NCI-H2081 (cell line): Measurements from ENCODE around the gene BEST1.

Source experiments
- DNase-seq, 2 experiments: peaks; one replicate each; lab custom pipeline; 2025; lab: John Stamatoyannopoulos, UW

BEST1 gene

DNA sequence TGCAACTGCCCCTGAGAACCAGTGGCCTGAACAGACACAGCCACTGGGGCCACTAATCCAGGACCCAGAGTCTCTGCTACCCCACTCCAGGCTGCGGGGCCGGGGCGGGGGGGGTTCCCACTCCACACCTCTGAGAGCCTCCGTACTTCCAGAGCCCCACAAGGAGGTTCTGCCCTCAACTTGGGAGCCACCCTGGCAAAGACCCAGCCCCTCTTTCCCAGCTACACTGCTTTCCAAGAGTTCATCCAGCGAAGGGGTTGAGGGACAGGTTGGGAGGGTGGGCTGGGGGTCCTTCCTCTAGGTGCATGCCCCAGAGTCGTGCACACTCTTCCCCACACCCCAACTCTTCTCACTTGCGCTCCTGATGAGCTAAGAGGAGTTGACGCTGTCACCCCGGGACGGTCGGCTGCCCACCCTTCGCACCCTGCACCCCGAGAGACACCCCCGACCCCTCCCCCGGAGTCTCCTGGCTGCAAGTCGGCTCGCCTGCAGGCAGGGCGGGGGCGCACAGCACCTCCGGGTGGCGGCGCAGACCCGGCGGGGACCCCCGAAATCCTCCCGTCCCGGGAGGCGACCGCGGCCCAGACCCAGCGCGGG lies 33.3 kb upstream of the BEST1 start:
- DNase-seq, result no peak

DNA sequence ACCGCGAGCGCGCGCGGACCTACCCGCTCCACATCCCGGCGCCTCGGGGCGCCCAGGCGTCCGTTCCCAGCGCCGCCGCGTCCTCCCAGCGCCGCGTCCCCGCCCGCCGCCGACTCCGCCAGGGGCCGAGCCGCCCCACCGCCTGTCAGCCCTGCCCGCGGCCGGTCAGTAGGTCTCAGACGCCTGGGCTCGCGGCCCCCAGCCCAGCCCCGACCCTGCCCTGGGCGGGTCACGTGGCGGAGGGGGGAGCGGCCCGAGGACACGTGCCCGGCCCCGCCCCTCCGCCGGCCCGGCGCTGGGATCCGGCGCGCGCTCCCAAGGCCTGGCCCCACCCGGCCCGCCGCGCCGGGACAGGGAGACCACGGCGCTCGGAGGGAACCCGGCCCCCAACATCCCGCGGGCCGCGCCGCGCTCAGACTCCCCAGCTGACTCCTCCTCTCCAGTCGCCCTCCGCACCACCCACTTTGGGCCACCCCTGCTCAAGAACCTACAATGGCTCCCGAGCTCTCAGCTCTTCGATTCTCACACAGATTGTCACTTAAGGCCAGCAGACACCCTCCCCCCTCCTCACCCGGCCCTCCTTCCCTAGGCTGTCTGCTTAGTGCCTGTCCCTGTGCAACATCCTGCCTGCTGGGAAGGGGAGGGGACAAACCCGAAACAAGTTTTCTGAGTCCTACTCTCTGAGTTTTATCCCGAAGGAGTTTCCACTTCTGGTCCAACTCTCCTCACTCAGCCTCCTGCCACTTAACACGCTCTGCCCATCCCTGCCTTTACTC lies 32.6 kb upstream of the BEST1 start, which contains the start of gene RAB3IL1:
Gene RAB3IL1 (minus strand): TSS at position 233 of the 776 bp plus-strand sequence. CDS start 199 bp downstream, at position 34.
- DNase-seq, result no peak

DNA sequence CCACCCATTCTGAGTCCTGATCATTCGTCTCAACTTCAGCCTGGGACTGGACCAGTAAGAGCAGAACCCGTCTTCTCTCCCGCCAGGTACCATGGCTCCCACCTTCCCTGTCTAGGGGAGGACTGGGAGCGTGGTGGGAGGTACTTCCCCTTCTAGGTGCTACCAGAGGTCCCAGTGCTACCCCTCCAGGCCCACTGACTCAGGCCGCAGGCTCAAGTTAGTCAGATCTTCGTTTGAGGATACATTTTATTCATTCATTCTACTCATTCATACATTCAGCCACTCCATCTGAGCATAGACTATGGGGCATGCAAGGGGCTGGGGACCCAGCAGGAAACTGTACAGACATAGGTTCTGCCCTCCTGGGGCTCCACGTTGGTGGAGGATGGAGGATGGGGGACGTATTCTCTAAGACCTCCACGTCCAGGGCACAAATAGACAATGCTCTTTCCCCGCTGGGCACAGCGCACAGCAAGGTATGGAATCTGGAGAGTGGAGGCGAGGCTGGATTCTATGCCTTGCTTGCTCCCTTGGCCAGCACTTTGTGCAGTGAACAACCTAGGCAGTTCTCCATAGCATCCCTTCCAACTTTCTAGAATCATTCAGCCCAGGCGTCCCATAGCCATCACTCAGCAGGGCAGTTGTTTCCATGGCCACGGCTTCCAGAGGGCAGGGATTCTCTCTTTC lies 31.8 kb upstream of the BEST1 start:
- no peak for DNase-seq

DNA sequence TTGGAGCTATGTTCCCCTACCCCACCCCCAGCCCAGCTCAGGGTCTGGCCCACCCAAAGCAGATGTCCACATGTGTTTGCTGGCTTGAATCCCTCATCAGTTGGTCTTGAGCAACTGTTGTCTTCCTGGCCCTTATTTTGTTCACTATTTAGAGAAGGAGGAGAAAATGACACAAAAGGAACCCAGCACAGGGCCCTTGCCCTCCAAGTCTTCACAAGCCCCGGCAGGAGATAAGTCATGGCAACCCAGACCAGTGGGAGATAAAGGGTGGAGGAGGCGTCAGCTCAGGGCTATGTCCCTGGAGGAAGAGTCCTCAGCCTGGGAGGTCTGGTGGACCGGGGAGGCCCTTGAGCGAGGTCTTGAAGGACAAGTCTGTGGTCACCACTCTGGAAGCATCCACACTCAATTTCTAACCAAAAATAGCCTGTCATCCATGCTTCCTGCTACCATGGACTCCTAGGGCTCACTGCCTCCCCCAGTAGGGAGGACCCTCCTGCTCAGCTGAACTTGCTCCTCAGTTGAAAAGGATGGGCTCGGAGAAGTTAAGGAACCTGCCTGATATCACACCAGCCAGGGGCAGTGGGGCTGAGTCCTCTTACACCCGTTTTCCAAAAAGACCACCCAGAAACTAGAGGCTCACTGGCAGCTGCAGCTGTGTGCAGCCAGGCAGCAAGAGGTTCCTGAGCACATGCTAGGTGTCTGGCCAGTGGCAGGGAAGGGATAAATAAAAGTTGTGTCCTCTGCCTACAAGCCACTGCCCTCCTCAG lies 31.0 kb upstream of the BEST1 start:
- DNase-seq, result no peak

DNA sequence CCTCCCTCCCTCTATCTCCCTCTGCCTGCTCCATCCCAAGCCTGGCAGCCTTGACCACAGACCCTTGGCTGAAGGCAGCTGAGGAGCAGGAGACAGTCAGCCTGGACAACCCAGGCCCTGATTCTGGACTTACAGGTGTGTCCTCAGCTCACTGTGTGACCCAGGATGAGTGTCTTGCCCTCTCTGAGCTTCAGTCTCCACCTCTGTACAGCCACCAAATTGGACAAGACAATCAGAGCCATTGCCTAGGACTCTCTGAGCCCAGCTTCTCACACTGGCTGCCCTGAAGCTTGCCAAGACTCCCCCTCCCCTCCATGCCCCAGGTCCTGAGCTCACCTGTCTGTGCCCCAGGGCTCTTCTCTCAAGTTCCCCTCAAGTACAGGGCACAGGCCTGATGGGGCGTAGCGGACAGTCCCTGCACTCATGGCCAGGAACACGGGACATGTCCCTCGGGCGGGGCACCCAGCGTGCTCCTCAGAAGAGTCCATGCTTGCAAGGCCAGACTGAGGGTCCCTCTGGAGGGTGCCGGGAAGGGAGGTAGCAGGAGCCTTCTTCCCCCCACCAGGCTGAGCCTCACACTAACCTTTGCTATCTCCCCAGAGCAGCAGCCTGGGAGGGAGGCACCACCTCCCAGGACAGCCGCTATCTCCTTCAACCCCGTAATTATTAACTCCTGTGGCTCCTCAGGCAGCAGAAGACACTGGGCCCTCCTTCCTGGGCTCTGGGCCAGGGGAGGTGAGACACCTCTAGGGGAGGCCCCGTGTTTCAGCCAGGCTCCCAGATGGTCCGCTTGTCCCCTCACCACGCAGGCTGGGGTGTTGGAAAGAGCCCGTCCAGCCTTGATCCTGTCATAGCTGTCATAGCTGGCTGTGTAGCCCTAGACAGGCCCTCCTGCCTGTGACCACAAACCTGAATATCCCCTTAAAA lies 30.2 kb upstream of the BEST1 start:
- DNase-seq, result no peak

DNA sequence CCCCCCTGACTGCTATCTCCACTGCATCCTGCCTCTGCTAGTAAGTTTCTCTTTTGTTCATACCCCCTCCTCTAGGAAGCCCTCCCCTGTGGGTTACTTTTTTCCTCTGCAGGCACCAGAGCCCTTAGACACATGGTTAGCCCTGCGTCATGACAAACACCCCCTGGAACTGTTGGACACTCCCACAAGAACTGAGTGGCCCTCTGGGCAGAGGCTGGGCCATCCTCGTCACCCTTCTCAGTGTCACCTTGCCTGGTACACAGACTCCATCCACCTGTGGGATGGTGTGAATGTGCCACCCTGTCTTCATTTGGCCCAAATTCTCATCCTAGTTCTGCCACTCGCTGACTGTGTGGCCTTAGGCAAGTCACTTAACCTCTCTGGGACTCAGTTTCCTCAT lies 28.7 kb upstream of the BEST1 start:
- DNase-seq, result no peak

DNA sequence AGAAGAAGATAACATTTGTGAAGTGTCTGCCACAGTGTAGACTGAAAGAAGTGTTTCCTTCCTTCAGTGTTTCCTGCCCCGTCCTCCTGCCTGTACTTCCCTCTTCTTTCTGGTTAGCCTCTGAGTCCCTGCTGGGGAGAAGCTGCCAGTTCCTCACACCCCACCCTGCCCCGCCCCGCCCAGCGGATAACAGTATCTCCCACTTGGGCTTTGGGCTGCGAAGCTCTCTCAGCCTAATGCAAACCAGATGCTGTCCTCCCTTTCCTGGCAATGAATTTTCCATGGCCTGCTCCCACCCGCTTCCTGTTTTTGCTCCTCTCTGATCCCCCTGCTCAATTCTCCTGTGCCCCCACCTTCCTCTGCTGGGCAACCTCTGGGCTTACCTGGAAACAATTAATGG lies 27.6 kb upstream of the BEST1 start:
- no peak for DNase-seq

DNA sequence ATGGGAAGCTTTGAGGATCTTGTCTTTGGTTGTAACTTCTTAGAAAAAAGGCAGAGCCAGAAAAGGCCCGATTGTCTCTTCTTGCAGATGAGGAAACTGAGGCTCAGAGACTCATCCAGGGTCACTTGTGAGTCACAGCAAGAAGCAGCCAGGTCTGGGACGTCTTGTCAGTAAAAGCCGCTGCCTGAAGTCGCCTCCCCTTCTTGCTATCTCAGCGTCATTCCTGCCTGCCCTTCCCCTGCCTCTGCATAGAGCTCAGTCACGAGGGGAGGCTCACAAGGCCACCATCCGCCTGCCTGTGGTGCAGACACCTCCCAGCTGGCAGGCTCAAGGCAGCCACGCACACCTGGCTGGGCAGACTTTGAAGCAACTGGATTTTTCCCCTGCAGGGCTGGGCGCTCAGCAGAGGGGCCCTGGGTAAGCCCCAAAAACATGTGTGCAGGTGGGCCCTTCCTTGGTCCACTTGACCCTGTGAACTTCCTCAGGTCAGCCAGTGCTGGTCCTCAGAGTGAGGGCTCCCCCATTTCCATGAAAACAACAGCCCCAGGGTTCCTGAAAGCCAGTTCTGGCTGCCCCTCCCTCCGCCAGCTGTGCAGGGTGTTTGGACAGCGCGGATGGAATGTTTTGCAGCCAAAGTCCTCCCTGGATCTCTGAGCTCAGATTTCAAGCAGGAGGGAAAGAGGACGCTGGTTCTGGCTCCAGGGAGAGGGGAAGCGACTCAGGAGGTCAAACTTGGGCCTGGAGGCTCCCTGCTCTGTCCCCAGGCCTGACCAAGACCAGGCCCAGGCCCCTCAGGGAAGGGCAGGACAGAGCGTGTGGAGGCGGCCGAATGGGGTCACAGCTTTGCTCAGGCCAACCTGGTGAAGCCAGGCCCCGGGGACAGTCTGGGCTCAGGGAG lies 26.7 kb upstream of the BEST1 start:
- no peak for DNase-seq

DNA sequence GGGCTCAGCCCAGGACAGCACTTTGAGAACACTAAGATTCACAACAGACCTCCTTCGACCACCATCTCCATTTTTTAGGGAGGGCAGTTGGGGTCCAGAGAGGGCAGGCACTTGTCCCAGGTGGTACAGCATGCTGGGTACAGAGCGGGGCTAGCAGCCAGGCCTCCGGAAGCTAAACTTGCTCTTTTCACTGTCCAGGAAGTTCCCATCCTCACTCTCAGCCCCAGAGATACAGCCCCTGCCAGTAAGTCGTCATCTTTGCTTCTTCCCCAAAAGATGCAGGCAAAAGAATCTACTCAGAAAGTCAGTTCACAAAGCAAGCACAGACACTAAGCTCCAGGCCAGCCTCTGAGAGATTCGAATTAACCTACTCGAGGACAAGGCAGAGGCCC lies 26.1 kb upstream of the BEST1 start:
- no peak for DNase-seq

DNA sequence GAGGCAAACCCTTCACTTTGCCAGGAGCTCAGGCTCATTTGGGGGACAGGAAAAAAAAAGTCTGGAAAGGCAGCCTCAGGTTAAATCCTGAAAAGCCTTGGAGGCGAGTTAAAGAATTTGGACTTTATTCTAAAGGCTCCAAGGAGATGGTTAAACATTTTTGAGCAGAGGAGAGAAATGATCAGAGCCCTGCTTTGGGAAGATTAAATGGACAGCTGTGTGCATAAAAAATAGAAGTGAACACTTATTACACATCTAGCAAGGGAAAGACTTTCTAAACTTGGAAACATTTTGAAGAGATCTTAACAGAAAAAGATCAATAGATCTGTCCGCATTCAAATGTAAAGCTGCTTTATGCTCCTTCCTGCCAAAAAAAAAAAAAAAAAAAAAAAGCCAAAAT lies 24.4 kb upstream of the BEST1 start:
- DNase-seq, result no peak

DNA sequence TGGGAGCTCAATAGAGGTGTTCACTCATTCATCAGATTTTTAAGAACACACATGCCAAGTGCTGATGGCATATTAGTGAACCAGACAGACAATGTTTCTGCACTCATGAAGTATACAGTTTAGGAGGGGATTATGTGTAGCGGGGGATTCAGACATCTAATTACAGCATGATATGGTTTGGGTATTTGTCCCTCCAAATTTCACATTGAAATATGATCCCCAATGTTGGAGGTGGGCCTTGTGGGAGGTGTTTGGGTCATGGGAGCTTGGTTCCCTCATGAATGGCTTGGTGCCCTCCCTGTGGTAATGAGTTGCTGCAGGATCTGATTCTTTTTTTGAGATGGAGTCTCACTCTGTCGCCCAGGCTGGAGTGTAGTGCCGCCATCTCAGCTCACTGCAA lies 23.9 kb upstream of the BEST1 start:
- DNase-seq, result no peak

DNA sequence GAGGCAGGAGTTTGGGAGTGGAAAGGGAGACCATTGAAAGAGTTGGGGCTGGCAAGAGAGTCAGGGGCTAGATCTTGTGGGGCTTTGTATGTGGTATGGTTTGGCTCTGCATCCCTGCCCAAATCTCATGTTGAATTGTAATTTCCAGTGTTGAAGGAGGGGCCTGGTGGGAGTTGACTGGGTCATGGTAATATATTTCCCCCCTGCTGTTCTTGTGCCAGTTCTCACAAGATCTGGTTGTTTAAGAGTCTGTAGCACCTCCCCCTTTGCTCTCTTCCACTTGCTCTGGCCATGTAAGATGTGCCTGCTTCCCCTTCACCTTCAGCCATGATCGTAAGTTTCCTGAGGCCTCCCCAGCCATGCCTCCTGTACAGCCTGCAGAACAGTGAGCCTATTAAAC lies 22.6 kb upstream of the BEST1 start:
- DNase-seq, result no peak

DNA sequence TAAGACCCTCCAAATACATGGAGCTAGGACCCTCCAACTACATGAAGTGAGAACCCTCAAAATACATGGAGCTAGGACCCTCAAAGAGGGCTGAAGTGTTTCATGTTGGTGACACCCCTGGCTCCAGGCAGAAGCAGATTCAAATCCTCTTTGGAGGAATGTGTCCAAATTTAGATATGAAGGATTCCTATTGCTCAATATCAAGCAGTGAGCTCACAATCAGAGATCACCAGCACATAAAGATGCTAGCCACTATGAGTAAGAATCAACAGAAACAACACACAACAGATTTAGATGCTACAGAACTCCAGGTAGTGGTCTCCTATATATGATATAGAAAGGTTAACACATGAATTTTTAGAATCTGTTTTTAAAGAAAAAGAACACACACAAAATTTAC lies 21.5 kb upstream of the BEST1 start:
- DNase-seq, result no peak

DNA sequence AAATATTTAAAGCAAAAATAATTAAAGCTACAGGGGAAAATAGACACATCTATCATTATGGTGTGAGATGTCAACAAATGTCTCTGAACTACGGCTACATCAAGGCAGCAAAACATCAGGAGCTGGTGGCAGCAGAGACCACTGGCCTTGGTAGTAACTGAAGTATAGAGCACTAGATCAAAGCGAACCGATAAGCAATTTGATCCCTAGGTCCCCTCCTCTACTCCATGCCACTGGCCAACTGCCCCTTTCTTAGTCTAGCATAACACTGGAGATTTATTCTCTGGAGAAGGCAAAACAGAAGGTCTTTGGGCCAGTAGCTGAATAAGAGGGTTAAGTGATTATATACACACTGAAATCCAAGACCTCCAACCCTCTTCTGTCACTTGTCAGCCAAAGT lies 19.2 kb upstream of the BEST1 start:
- no peak for DNase-seq

DNA sequence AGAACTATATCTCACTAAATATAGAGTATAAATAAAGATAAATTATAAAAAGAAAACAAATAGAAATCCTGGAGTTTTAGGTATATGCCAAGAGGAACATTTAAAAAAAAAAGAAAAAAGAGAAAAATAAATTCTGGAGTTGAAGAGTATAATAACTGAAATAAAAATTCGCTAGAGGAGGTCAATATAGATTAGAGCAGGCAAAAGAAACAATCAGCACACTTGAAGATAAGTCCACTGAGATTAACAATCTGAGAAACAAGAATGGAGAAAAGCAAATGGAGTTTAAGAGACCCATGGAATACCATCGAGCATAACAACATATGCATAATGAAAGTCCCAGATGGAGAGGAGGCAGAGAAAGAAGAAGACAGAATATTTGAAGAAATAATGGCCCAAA lies 14.3 kb upstream of the BEST1 start:
- no peak for DNase-seq

DNA sequence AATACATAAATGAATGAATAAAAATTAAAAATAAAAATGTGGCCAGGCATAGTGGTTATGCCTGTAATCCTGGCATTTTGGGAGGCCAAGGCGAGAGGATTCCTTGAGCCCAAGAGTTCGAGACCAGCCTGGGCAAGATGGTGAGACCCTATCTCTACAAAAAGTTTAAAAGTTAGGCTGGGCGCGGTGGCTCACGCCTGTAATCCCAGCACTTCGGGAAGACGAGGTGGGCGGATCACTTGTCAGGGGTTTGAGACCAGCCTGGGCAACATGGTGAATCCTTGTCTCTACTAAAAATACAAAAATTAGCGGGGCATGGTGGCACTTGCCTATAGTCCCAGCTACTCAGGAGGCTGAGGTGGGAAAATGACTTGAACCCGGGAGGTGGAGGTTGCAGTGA lies 9.7 kb upstream of the BEST1 start:
- DNase-seq, result no peak

DNA sequence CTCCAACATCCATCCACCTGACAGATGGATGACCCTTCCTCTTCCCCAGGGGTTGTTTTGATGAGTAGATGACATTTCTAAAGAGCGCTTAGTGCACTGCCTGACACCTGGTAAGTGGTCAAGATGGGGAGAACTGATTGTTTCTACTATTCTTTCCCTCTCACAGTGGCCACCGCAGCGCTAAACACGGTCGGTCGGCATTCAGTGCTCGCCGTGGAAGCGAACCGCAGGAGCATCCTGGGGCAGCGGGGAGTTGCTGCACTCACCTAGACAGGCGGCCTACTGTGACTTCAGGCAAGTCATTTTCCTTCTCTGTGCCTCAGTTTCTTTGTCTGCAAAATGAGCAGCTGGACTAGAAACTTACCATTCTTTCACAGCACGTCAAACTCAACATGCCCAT lies 5.0 kb upstream of the BEST1 start:
- no peak for DNase-seq

DNA sequence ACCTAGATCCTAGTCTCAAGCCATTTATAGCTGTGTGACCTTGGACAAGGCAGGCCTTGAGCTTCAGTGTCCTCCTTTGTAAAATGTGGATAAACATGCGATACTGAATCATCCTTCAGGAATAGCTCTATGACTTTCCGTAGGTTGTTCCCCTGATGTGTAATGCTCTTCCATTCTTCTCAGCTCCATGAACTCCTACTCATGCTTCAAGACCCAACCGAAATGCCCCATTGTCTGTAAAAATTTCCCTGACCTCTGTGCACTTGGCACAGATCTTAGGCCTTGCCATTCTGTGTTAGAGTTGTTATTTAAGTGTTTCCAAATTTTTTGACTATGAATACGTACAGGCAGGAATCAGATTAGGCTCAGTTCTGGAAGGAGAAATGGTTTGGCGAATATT lies 3.3 kb upstream of the BEST1 start:
- DNase-seq, result no peak

DNA sequence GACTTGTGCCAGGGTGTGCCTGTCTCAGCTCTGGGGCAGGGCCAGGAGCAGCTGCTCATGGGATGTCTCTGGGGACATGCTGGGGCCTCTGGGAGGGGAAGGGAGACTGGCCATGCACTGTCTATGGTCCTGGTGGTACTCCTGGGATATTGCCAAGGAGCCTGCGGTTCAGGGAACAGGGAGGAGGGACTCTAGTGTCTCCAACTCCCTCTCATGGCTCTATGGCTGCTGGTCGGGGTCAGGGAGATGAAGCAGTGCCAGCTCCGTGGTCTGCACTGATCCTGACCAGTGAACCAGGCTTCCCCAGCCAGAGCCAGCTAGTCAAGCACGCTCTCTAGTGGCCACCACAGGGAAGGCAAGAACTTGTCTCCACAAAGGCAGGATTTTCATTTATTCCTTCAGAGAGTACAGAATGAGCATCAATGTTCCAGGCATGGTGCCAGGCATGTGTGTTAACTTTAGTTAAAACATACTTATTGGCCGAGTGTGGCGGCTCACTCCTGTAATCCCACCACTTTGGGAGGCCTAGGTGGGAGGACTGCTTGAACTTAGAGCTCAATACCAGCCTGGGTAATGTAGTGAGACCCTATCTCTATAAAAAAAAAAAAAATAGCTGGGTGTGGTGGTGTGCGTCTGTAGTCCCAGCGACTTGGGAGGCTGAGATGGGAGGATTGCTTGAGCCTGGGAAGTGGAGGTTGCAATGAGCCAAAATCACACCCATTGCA lies 2.5 kb upstream of the BEST1 start:
- peak; percentile 70 to 76 for DNase-seq

DNA sequence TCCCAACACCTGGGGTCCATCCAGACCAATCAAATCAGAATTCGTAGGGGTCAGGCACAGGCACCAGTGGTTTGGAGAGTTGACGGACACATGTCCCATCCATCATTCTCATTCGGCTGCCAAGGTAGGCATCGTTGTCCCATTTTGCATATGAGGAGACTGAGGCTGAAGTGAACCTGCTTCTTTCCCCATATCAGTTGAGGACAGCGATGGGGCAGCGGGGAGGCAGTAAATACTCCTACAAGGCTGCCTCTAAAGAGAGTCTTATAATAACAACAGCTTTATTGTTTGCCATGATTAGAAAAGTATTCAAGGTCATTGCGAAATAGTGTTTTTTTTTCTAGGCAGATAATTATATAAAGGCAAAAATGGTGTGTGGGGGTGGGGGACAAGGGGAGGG lies 1.6 kb upstream of the BEST1 start:
- no peak for DNase-seq
